ENCODE measurements around the gene MMP25.

Gene MMP25

GRCh38 chr16:3074860-3075522, 28.6 kb downstream of the MMP25 start:
- TF ChIP-seq TEAD4 (IDR thresholded peaks at IDR 0.05), result no peak
- no peak for TF ChIP-seq YY1 (IDR thresholded peaks at IDR 0.05; ENCODE audit: low read depth)
- no peak for TF ChIP-seq CEBPB (IDR thresholded peaks at IDR 0.05)
- no peak for TF ChIP-seq TAF1 (IDR thresholded peaks at IDR 0.05; ENCODE audit: low read depth)

- TF ChIP-seq TEAD4 (IDR thresholded peaks at IDR 0.05) (no peak), TAF1 (IDR thresholded peaks at IDR 0.05; ENCODE audit: low read depth) (no peak), ZBTB7A (IDR thresholded peaks at IDR 0.05; ENCODE audit: low read depth) (no peak), FOXM1 (IDR thresholded peaks at IDR 0.05; ENCODE audit: borderline replicate concordance, low read depth) (no peak), NFIC (IDR thresholded peaks at IDR 0.05) (no peak)
Observed at GRCh38 chr16:3075523-3075915, 29.2 kb downstream of the MMP25 start.

GRCh38 chr16:3076577-3076976, 30.2 kb downstream of the MMP25 start:
- TF ChIP-seq EP300 (IDR thresholded peaks at IDR 0.05; ENCODE audit: borderline replicate concordance), result no peak
- no peak for TF ChIP-seq NFIC (IDR thresholded peaks at IDR 0.05)
- no peak for TF ChIP-seq TCF12 (IDR thresholded peaks at IDR 0.05; ENCODE audit: low read depth)
- TF ChIP-seq FOXM1 (IDR thresholded peaks at IDR 0.05; ENCODE audit: borderline replicate concordance, low read depth), result no peak

GRCh38 chr16:3080024-3080423, 33.7 kb downstream of the MMP25 start:
- TF ChIP-seq FOXM1 (IDR thresholded peaks at IDR 0.05; ENCODE audit: borderline replicate concordance, low read depth), result no peak

GRCh38 chr16:3084491-3084890, 38.1 kb downstream of the MMP25 start:
- TF ChIP-seq TAF1 (IDR thresholded peaks at IDR 0.05; ENCODE audit: low read depth) (no peak), CREB1 (IDR thresholded peaks at IDR 0.05; ENCODE audit: low read depth) (no peak), ZBTB7A (IDR thresholded peaks at IDR 0.05; ENCODE audit: low read depth) (no peak), YY1 (IDR thresholded peaks at IDR 0.05; ENCODE audit: low read depth) (no peak), EP300 (IDR thresholded peaks at IDR 0.05; ENCODE audit: borderline replicate concordance) (no peak), EGR1 (IDR thresholded peaks at IDR 0.05) (no peak), TCF12 (IDR thresholded peaks at IDR 0.05; ENCODE audit: low read depth) (no peak), RAD21 (IDR thresholded peaks at IDR 0.05; ENCODE audit: low read depth) (no peak), CEBPB (IDR thresholded peaks at IDR 0.05) (no peak), REST (IDR thresholded peaks at IDR 0.05; ENCODE audit: low read depth) (no peak), TEAD4 (IDR thresholded peaks at IDR 0.05) (no peak), FOXM1 (IDR thresholded peaks at IDR 0.05; ENCODE audit: borderline replicate concordance, low read depth) (no peak), USF1 (IDR thresholded peaks at IDR 0.05) (no peak), NFIC (IDR thresholded peaks at IDR 0.05) (no peak), MAX (IDR thresholded peaks at IDR 0.05) (no peak)

- no peak for TF ChIP-seq USF1 (IDR thresholded peaks at IDR 0.05)
- TF ChIP-seq TAF1 (IDR thresholded peaks at IDR 0.05; ENCODE audit: low read depth), result no peak
- TF ChIP-seq EP300 (IDR thresholded peaks at IDR 0.05; ENCODE audit: borderline replicate concordance), result no peak
- TF ChIP-seq REST (IDR thresholded peaks at IDR 0.05; ENCODE audit: low read depth), result no peak
- no peak for TF ChIP-seq MAX (IDR thresholded peaks at IDR 0.05)
- TF ChIP-seq YY1 (IDR thresholded peaks at IDR 0.05; ENCODE audit: low read depth), result no peak
- no peak for TF ChIP-seq ZBTB7A (IDR thresholded peaks at IDR 0.05; ENCODE audit: low read depth)
- no peak for TF ChIP-seq CREB1 (IDR thresholded peaks at IDR 0.05; ENCODE audit: low read depth)
- TF ChIP-seq CEBPB (IDR thresholded peaks at IDR 0.05), result no peak
- no peak for TF ChIP-seq EGR1 (IDR thresholded peaks at IDR 0.05)
- no peak for TF ChIP-seq TEAD4 (IDR thresholded peaks at IDR 0.05)
- no peak for TF ChIP-seq FOXM1 (IDR thresholded peaks at IDR 0.05; ENCODE audit: borderline replicate concordance, low read depth)
- TF ChIP-seq NFIC (IDR thresholded peaks at IDR 0.05), result no peak
- no peak for TF ChIP-seq RAD21 (IDR thresholded peaks at IDR 0.05; ENCODE audit: low read depth)
Observed at GRCh38 chr16:3084969-3085670, 38.8 kb downstream of the MMP25 start.
